Epidermal melanocyte (primary cell): ENCODE results near the gene SLC41A1.
"Not testable (repeated sequence)": the region's sequence is repeated elsewhere in the genome, so short reads cannot be mapped to it uniquely, and the experiment has no call there.

ENCODE experiments used
- DNase-seq: peaks from one replicate; pipeline ENCODE4 v3.0.0; 2011; ENCODE audit warnings: low spot score; ENCODE audit not compliant: insufficient read length

The SLC41A1 gene

DNA sequence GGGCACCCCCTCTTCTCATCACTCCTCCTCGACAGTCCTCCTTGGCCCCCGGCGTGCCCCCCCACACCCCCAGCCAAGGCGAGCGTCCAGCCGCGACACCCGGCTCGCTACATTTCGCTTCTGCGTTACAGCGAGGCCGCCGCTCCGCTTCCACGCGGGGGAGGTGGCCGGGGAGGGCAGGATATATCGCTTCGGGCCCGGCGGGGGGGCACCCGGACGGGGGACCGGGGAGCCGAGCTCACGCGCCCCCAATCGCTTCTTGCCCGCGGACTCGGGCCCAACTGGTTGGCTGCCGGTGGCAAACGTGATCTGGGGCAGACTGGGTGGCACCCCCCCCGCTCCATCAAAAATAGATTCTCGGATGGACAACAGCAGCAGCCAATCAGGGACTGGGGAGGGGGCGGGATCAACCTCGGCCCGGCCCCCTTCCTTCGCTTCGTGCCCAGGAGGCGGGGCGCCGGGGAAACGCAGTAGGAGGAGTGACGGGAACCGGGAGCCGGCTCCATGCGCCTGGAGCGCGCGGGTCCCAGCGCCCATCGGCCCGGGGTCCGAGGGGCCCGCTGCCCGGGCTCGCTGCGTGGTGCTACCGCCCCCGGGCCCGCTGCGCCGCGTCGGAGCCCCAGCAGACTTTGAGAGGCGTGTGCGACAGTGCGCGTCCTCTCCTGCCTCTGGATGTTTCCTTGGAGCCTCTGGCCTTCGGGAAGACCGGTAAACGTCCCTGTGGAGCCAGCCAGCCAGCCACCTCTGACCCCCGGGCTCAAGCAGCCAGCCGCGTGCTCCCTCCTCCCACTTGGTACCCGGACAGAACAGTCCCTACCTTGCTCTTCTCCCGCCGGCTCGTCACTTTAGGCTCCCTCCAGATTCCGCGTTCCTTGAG is at the start of gene SLC41A1:
TSS of gene SLC41A1 (minus strand) at position 321 of the 877 bp plus-strand sequence. CDS start 2,757 bp downstream, outside the sequence.
- DNase-seq, result peak; percentile 94

DNA sequence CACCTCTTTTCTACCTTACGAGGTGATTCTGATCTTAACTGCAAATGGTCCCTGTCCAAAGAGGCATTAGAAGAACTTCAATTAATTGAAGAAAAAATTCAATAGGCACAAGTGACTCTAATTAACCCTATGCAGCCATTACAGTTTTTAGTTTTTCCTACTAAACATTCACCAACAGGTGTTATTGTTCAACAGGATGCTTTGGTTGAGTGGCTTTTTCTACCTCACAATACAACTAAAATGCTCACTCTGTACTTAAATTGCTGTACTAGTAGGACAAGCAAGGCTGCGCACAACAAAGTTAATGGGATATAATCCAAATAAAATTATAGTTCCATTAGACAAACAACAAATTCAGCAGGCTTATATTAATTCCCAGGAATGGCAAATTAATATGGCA is 48.5 kb upstream of the SLC41A1 start:
- no peak for DNase-seq

DNA sequence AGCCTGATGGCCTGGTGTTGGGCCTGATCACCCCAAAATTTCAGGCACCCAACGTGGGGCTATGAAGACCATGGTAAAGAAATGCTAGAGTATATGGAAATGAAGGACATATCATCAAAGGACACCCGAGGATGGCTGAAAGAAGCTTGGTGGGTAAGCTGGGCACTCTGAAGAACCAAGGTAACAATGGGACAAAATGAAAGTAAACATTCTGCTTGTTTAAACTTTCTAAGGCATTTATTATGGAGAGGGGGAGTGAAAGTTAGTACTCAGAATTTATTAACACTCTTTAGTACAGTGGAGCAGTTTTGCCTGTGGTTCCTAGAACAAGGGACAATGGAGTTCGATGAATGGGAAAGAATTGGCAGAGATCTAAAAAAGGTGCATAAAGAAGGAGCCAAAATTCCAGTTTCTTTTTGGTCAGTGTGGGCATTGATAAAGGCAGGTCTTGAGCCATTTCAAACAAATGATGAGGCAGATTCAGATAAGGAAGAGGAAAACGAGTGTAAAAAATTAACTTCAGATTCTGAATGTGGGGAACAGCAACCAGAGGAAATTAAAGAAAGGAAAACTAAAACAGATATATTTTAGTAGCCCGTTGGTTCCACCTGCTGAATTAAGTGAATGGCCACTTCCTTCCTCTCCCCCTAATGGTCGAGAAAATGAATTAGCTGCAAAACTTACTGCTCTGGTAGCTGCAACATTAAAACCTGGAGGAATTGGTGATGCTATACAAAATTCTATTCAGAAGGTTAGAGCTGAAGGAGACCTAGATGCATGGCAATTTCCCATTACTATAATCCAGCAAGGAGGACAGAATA is 45.4 kb upstream of the SLC41A1 start:
- DNase-seq, result no peak

DNA sequence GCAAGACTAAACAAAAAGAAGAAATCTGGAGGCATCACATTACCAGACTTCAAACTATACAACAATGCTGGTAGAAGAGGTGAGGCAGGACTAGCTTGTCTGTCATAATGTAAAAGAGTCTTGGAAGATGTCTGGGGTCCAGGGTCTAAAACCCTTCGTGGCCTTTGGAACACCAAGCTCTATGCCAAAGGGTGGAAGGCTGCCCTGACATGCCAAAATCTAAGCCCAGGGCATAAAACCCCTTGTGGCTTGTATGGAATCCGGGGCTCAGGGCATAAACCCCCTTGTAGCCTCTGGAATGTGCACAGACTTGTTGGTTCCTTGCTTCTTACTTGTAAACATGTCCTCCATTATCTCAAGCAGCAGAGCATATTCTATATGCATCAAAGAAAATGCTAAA is 44.5 kb upstream of the SLC41A1 start:
- DNase-seq, result not testable (repeated sequence)

DNA sequence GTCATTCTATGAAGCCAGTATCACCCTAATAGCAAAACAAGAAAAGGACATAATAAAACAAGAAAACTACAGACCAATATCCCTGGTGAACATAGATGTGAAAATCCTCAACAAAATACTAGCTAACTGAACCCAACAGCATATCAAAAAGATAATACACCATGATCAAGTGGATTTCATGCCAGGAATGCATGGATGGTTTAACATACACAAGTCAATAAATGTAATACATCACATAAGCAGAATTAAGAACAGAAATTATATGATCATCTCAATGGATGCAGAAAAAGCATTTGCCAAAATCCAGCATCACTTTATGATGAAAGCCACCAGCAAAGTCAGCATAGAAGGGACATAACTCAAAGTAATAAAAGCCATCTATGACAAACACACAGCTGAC is 43.4 kb upstream of the SLC41A1 start:
- no peak for DNase-seq

- no peak for DNase-seq
Measured at GRCh38 chr1:205852969-205853368, 40.0 kb upstream of the SLC41A1 start.

GRCh38 chr1:205851993-205852392 is 39.0 kb upstream of the SLC41A1 start:
- no peak for DNase-seq

- peak; percentile 47 for DNase-seq
Measured at GRCh38 chr1:205849619-205850355, 36.8 kb upstream of the SLC41A1 start, which contains the start of gene PM20D1. Gene PM20D1, minus strand, starts transcription at chr1:205850132. Its CDS starts 60 bp downstream, at chr1:205850072.

GRCh38 chr1:205843036-205843859 is 30.2 kb upstream of the SLC41A1 start:
- no peak for DNase-seq

GRCh38 chr1:205842229-205842628 is 29.2 kb upstream of the SLC41A1 start:
- no peak for DNase-seq

DNA sequence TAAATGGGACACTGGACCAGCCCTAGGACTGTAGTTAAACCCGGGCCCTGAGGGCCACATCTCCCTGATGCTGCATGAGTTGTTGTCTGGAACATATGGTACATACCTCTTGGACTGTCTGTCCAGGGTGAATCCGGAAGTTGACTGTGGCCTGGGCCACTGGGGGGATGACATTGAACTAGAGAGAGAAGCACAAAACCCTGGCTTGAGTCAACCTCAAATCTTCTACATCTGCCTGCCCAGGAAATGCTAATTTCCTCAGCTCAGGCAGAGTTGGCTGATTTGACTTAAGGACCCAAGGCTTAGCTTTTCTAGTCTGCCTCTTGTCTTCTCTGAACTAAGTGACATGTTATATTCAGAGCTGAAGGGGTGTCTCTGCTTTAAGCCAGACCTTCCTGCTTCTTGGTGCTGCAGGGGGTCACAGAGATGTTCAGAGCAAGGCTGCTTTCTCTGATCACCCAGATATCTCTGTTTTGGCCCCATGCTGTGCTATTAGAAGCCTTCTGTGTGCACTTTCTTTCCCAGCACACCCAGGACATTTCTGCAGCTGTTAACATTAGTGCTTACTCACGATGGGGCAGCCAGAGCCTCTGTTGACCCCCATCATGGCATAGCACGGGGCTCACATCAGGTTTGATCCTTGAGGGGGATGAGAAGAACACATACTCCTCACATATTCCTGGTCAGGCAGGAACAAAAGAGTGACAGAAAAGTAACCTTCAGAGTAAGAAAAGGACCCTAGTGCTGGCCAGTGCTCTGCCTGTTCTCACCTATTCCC is 27.3 kb upstream of the SLC41A1 start:
- DNase-seq, result no peak

DNA sequence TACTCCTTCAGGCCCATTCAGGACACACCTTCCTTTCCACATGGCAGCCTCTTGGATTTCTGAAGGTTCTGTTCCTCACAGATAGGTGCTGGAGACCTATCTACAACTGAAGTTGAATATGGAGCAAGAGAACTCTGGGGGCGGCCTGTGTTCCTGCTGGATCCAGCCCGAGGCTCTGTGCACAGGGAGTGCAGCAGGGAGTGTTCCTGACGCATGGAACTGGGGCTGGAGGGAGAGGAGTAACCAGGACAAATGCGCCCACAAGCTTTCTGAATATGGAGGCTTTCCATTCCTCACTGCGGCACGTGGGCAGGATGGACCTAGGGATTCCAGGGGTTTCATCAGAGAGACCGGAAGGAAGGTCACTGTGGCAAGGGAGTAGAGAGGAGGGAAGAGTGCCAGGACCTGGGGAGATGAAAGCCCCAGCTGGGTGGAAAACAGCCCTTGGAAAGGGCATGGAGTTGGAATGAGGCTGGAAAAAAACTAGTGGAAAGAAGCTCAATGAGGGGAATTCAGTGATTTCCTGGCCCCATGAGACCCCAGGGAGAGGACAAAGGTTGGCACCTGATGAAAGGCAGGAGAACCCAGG is 24.5 kb upstream of the SLC41A1 start:
- no peak for DNase-seq

- no peak for DNase-seq
Measured at GRCh38 chr1:205834751-205835150, 21.8 kb upstream of the SLC41A1 start.

DNA sequence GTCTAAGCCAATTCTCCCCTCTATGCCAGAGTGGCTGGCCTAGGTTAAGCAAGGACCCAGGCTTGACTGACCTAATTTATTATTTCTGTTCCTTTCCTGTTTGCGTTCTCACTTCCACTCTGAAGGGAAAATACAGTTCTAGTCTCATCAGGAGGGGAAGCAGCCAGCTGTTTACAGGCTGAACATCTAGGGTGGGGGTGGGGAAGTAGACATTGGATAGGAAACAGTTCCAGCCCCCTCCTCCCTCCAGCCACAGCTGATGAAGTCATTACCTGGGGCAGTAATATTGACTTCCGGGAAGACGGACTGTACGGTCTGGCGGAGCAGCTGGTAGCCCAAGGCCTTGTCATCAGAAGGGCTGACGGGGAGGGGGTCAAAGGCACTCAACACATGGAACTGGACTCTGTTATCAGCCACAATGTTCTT is 19.3 kb upstream of the SLC41A1 start:
- DNase-seq, result no peak

DNA sequence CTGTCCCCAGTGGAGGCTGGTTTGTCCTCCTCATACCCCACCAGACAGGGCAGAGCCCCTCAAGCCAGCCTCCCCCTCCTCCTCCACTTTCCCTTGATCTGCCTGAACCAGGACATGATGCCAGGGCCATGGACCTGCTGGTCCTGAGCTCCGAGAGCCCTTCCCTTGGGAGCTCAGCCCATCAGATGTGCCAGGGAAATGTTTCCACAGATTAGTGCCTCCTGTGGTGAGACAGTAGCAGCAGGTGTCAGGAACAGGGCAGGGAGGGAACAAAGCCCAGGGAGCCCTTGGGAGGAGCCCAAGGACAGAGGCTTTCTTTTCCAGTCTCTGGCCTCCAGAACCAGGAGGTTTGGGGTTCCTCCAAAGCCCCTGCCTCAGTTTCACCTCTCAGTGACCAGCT is 14.6 kb upstream of the SLC41A1 start:
- DNase-seq, result no peak

DNA sequence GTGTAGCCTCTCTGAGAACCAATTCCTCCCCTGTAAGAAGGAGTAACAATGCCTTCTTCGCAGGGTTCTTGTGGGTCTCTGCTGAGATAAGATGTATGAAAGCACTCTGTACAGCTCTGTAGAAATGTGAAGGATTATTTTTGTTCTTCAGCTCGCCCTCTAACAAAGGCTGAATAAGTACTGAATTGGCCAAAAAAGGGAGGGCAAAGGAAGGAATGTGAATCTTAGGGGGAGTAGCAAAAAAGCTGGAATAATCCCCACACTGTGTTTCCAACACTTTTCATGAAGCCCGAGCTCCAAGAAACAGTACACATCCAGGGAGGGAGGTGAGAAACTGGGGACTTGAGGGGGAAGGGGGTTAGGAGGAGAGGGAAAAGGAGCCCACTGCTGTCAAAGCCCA is 14.0 kb upstream of the SLC41A1 start:
- no peak for DNase-seq

DNA sequence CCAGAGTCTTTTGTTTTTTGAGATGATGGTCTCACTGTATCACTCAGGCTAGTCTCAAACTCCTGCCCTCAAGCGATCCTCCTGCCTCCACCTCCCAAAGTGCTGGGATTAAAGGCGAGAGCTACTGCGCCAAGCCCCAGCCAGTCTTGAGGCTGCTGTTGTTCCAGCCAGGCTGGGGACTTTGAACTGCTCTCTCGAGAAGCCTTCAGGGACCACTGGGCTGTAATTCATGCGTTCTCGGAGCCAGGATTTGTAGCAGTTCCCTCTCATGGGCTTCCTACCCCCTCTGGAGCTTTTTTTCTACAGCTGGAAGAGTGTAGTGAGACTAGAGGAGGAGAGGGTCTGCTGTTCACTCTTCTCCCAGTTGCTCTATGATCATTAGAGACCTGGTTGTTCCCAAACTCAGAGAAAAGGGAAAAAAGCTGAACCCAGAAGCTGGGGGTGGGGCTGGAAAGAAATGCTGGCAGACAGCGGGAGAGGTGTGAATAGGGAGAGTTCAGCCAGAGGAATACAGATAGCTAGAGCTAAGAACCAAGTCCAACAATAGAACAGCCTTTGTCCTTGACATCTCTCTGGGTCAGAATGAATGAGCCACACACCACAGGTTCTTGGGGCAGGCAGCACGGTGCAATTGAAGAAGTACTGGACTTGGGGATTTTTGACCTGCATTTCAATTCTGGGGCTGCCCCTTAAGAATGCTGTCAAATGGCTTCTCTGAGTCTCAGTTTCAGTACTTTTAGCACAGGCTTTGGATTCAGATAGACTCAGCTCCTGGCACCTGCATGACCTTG is 13.2 kb upstream of the SLC41A1 start:
- DNase-seq, result no peak

GRCh38 chr1:205824180-205824579 is 11.2 kb upstream of the SLC41A1 start:
- no peak for DNase-seq

DNA sequence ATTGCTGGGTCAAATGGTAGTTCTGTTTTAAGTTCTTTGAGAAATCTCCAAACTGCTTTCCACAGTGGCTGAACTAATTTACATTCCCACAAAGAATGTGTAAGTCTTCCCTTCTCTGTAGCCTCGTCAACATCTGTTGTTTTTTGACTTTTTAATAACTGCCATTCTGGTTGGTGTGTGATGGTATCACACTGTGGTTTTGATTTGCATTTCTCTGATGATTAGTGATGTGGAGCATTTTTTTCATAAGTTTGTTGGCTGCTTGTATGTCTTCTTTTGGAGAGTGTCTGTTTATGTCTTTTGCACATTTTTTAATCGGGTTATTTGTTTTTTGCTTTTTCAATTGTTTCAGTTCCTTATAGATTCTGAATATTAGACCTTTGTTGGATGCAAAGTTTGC is 10.3 kb upstream of the SLC41A1 start:
- not testable (repeated sequence) for DNase-seq
